A673 (cell line): ENCODE data around the gene MICAL1.

Source experiments
- CTCF ChIP-seq: fragments of 300-800, 200-600 bp; sonication (generic); conservative IDR thresholded peaks from 2 replicates; pipeline ENCODE4 v1.5.1; 2017; ENCODE audit warnings: low read depth, mild to moderate bottlenecking, antibody characterized with exemption, low read length, moderate library complexity, mixed read lengths
- EZH2 ChIP-seq: fragments of 200-600 bp; sonication (generic); IDR thresholded peaks from 2 replicates; pipeline ENCODE4 v1.6.1; 2017; ENCODE audit warnings: borderline replicate concordance, low read depth, mild to moderate bottlenecking, mixed read lengths, antibody characterized with exemption, low read length; ENCODE audit not compliant: poor library complexity, severe bottlenecking

- TF ChIP-seq CTCF (no peak), EZH2 (no peak)
Observed at GRCh38 chr6:109461733-109462526, 6.4 kb upstream of the MICAL1 start.
